Epidermal melanocyte (primary cell): ENCODE data around the gene LRRC17.
"Not testable (repeated sequence)": the region's sequence is repeated elsewhere in the genome, so short reads cannot be mapped to it uniquely, and the experiment has no call there.

Source experiments
- DNase-seq: peaks from one replicate; pipeline ENCODE4 v3.0.0; 2011; ENCODE audit warnings: low spot score; ENCODE audit not compliant: insufficient read length

Gene LRRC17

GRCh38 chr7:102942181-102942866 is 29.5 kb downstream of the LRRC17 start:
- no peak for DNase-seq

DNA sequence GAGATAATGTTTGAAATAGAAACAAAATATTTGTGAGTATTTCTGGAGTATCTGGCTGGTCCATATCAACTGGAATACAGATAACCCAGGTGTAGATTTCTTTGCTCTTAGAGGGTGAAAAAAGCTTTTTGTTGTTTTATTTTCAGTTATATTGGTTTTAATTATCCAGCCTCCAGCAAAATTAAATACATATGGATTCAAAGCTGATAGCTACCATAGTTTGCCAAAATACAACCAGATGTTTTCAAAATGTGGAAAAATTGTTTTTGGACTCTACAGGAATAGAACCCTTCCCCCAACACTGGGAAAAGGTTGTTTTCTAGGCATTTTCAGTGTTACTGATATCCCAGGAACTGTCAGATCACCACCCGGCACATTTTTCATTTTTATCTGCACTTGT is 30.1 kb downstream of the LRRC17 start:
- DNase-seq: no peak

- no peak for DNase-seq
Measured at GRCh38 chr7:102943423-102944169, 30.8 kb downstream of the LRRC17 start.

DNA sequence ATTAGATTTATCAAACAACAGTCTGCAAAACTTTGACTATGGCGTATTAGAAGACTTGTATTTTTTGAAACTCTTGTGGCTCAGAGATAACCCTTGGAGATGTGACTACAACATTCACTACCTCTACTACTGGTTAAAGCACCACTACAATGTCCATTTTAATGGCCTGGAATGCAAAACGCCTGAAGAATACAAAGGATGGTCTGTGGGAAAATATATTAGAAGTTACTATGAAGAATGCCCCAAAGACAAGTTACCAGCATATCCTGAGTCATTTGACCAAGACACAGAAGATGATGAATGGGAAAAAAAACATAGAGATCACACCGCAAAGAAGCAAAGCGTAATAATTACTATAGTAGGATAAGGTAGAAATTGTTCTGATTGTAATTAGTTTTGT is 31.4 kb downstream of the LRRC17 start:
- peak; percentile 31 for DNase-seq

GRCh38 chr7:102951839-102952238 is 39.0 kb downstream of the LRRC17 start:
- no peak for DNase-seq

- DNase-seq: no peak
Measured at GRCh38 chr7:102953406-102953805, 40.6 kb downstream of the LRRC17 start.

- not testable (repeated sequence) for DNase-seq
Measured at GRCh38 chr7:102954359-102954758, 41.6 kb downstream of the LRRC17 start.

- not testable (repeated sequence) for DNase-seq
Measured at GRCh38 chr7:102958004-102958403, 45.2 kb downstream of the LRRC17 start.

GRCh38 chr7:102961993-102962392 is 49.2 kb downstream of the LRRC17 start:
- DNase-seq: not testable (repeated sequence)

- DNase-seq: no peak
Measured at GRCh38 chr7:102966465-102966864, 53.7 kb downstream of the LRRC17 start.

DNA sequence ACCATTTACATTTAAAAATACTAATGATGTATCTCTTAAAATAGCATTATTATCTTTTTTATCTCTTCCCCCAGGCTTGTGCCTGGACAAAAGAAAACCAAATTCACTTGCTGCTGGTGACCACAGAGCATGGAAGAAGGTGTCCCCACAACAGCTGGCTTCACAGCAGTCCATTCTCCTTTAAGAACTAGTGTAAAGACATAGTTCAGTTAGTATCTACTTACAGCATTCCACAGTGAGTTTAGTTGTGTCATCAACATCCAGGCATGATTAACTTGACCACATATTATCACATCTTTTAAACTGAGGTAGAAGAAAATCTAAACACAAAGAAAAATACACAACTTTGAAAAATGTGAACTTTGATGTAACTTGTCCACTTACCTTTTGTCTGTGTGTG is 55.0 kb downstream of the LRRC17 start:
- no peak for DNase-seq

DNA sequence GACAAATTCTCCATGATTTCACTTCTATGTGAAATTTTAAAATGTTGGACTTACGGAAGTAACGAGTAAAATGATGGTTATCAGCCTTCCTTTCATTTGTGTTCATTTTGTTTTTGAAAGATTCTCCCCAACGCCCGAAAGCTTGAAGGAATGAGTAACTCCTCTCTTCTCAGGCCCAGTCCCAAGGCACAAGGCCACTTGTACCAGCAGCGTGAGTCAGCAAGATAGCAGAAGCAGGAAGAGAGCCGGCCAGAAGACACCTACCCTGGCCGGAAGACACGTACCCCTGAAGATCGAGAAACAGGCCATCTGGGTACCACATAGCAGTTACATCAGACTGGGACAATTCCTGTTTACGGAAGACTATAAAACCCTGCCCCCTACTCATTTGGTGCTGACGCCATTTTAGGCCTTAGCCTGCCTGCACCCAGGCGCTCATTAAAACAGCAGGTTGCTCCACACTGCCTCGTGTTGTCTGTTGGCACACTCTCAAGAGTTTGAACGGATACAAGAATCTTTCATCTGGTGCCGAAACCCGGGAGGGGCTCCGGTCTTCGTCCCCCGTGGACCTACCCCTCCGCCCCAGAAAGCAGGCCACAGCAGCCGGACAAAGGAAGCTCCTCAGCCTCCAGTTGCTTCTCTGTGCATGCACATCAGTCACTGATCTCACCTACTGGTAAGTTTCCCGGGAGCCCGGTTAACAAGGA is 60.4 kb downstream of the LRRC17 start:
- DNase-seq: no peak

GRCh38 chr7:102974366-102975236 is 61.8 kb downstream of the LRRC17 start:
- DNase-seq: no peak

DNA sequence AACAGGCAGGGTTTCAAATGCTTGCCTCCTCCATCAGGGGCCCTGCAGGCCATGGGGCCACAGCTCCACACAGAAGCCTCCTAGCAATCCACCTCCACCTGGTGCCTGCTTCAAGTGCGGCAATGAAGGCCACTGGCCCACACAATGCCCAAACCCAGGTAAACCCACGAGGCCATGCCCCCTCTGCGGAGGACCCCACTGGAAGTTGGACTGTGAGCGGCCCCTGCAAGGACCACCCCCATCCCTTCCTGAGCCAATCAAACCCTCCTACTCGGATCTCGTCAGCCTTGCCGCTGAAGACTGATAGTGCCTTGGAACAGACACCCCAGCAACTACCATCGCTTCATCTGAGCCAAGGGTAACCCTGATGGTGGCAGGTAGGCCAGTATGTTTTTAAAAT is 63.1 kb downstream of the LRRC17 start:
- no peak for DNase-seq

GRCh38 chr7:102976493-102976892 is 63.7 kb downstream of the LRRC17 start:
- DNase-seq: no peak

GRCh38 chr7:102977586-102977985 is 64.8 kb downstream of the LRRC17 start:
- not testable (repeated sequence) for DNase-seq

DNA sequence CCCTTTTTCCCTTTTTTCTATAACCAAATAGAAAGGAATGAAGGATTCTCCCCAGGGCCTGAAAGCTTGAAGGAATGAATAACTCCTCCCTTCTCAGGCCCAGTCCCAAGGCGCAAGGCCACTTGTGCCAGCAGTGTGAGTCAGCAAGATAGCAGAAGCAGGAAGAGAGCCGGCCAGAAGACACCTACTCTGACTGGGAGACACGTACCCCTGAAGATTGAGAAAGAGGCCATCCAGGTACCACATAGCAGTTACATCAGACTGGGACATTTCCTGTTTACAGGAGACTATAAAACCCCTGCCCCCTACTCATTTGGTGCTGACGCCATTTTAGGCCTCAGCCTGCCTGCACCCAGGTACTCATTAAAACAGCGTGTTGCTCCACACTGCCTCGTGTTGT is 65.5 kb downstream of the LRRC17 start:
- DNase-seq: no peak

DNA sequence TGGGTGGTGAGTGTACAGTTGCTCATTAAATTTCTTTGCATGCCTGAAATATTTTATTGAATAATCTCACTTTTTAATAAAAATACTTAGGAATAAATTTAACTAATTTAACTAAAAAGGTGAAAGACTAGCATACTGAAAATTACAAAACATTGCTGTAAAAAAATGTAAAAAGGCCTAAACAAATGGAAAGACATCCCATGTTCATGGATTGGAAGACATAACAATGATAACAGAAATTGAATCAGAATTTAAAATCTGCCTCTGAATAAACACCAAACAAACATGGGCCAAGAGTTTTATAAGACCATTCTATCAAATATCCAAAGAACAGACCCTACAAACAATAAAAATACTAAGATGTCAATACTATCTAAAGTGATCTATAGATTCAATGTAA is 66.9 kb downstream of the LRRC17 start:
- no peak for DNase-seq

DNA sequence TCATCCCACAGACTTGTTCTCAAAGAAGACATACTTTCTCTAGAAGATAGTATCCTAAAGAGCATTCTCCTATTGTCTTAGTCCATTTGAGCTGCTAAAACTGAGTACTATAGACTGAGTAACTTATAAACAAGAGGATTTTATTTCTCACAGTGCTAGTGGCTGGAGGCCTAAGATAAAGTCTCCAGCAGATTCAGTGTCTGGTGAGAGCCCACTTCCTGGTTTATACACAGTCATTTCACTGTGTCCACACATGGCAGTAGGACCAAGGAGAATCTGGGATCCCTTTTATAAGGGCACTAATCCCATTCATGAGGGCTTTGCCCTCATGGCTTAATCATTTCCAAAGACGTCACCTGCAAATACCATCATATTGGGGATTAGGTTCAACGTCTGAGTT is 68.7 kb downstream of the LRRC17 start:
- DNase-seq: no peak

- DNase-seq: no peak
Measured at GRCh38 chr7:102982235-102982634, 69.4 kb downstream of the LRRC17 start.

GRCh38 chr7:102983602-102984001 is 70.8 kb downstream of the LRRC17 start:
- DNase-seq: no peak
